Heart left ventricle (tissue), 16 donors: Measurements from ENCODE around the gene TBC1D1. TPM values are rescaled to one million over a fixed set of nuclear protein-coding genes. Genes with fewer than 3 reads are reported as not detected.

Experiments used
- ATAC-seq, 4 donors: fragments of 200-7000 bp; cut with Tn5 transposase; one replicate each; pipeline ENCODE4 v1.9.1; 2020 to 2022; ENCODE audit warnings: moderate library complexity in 4 of 4, mild to moderate bottlenecking in 3 of 4, moderate number of reproducible peaks in 1 of 4
- DNase-seq, 5 donors: peaks; one replicate each; pipeline ENCODE4 v3.0.0-alpha.2; 2020
- H3K27ac ChIP-seq, 12 donors: fragments of 200-600 bp; sonication (generic) in 4 of 12; one replicate each; pipeline versions ENCODE4 v1.5.0 to v1.8.0; 2016 to 2022; ENCODE audit warnings: mild to moderate bottlenecking in 2 of 12
- H3K27me3 ChIP-seq, 9 donors: fragments of 200-600 bp; sonication (generic) in 2 of 9; one replicate each; pipeline versions ENCODE4 v1.5.1 to v1.8.0; 2016 to 2022; ENCODE audit warnings: mild to moderate bottlenecking in 3 of 9
- H3K36me3 ChIP-seq, 9 donors: fragments of 200-600 bp; sonication (generic) in 2 of 9; one replicate each; pipeline versions ENCODE4 v1.5.0 to v1.8.0; 2018 to 2022; ENCODE audit warnings: mild to moderate bottlenecking in 2 of 9
- H3K4me1 ChIP-seq, 12 donors: fragments of 200-600 bp; sonication (generic) in 4 of 12; one replicate each; pipeline versions ENCODE4 v1.5.0 to v1.8.0; 2016 to 2022; ENCODE audit warnings: mild to moderate bottlenecking in 3 of 12
- H3K4me3 ChIP-seq, 12 donors: fragments of 200-600 bp; sonication (generic) in 4 of 12; one replicate each; pipeline versions ENCODE4 v1.5.0 to v1.8.0; 2017 to 2022; ENCODE audit warnings: mild to moderate bottlenecking in 9 of 12, moderate library complexity in 4 of 12
- H3K9me3 ChIP-seq, 12 donors: fragments of 200-600 bp; sonication (generic) in 4 of 12; one replicate each; pipeline versions ENCODE4 v1.5.0 to v1.8.0; 2016 to 2022; ENCODE audit warnings: mild to moderate bottlenecking in 1 of 12
- CTCF ChIP-seq, 12 donors: fragments of 200-600 bp; sonication (generic) in 4 of 12; IDR thresholded peaks; one replicate each; pipeline versions ENCODE4 v1.5.0 to v1.8.0; 2018 to 2022; ENCODE audit warnings: antibody characterized with exemption in 12 of 12, mild to moderate bottlenecking in 5 of 12
- POLR2A ChIP-seq, 2 donors: fragments of 450-650 bp; IDR thresholded peaks; one replicate each; pipeline ENCODE4 v1.6.1; 2017; ENCODE audit warnings: antibody characterized with exemption in 2 of 2, mild to moderate bottlenecking in 2 of 2, moderate library complexity in 2 of 2
- whole genome bisulfite sequencing, 4 donors: extraction: QIAGEN DNeasy Blood & Tissue Kit in 2 of 4; methylation state at CpG; one replicate each; pipeline versions ENCODE4 v1.1.5 to v1.1.7; 2013 to 2018; 5-methylcytosine and 5-hydroxymethylcytosine counted together
- intact Hi-C, 10 donors: fragments of 100-400 bp; cut with DNase I; formaldehyde crosslinking; loops; one replicate each; pipeline versions ENCODE4 v1.11.1 to v1.14.2; 2022
- polyA plus RNA-seq, 2 donors: library from polyadenylated mRNA; stranded (reverse); fragments of 200-250 nt; gene quantifications; one replicate each; pipeline ENCODE4 v1.2.3, GENCODE V29; 2013
- total RNA-seq, 9 donors: library from RNA; depleted of rRNA in 2 of 9; stranded (reverse); fragments of >200 nt in 2 of 9; fragmentation: NEBNext Ultra II Directional in 3 of 9; extraction: Animal tissue kit (Norgen Biotek cat#: 25700) in 3 of 9; gene quantifications; one replicate each; pipeline versions ENCODE4 v1.1.0 to v1.2.4, GENCODE V29; 2016 to 2023
- donor health status: ischemic (EF 13 %, LVEDD 7.1; RV severe dilation, severe dysfunction).
- donor health status: healthy with polysubstance abuse.
- donor health status: DM: no; HTN: yes; CAD: no.
- donor health status: DM: no; HTN: no; CAD: no.
- donor health status: ischemic (EF 25% LVEDD 6.9; RV normal size, moderate dysfunction).
- donor health status: ischemic (EF 25% LVEDD 5.7; RV mildly dilated, moderate dysfunction).
- donor health status: healthy.
- donor health status: DM: yes; HTN: yes; CAD: no.
- donor health status: ischemic (EF 35%, LVEDD 5.7; RV mildly dilated, moderate dysfunction).
- donor health status: nonischemic (EF 11% LVEDD 7.7; RV severe dilation, severe dysfunction).
- donor health status: DM: yes; HTN: yes; CAD: no.
- donor health status: PGD.
- donor health status: ischemic (EF 29% LVEDD 5.4; RV normal size, mild dysfunction).
- donor health status: nonischemic (EF 23%, LVEDD 6.1; RV moderate dilation, normal function).

TBC1D1 gene
- total and polyA plus RNA-seq, 11 donors = 81.7 to 269 (median 140) TPM

GRCh38 chr4:38099908-38100407 is 209.1 kb downstream of the TBC1D1 start:
- Histone ChIP-seq H3K4me1 (peaks cover 0 to 18% (median 0%) of the 10 kb centered on the region in 12 donors), H3K27ac (peak overlapping the region in 5 of 12 donors; percentile 14 to 50 (median 32)), H3K27me3 (no peaks in the 10 kb centered on the region), H3K4me3 (no peak overlapping the region), H3K9me3 (no peaks in the 10 kb centered on the region), H3K36me3 (peaks cover 0 to 81% (median 66%) of the 10 kb centered on the region in 9 donors)
- WGBS, 4 donors = 83 to 88% (median 85%) methylated on average over 3 of the region's 3 CpGs
- ATAC-seq (peak in 2 of 4 donors; percentile 7 to 50), DNase-seq (no peak)
- TF ChIP-seq POLR2A (IDR thresholded peaks at IDR 0.05) = no peak
- TF ChIP-seq CTCF (IDR thresholded peaks at IDR 0.05) = no peak
- intact Hi-C loops = no loop called here

GRCh38 chr4:38100474-38101255 is 209.8 kb downstream of the TBC1D1 start:
- no peaks in the 10 kb centered on the region for H3K27me3 ChIP-seq
- intact Hi-C loops = no loop called here
- H3K4me1 ChIP-seq = peaks cover 0 to 18% (median 0%) of the 10 kb centered on the region in 12 donors
- no peak for TF ChIP-seq CTCF (IDR thresholded peaks at IDR 0.05)
- TF ChIP-seq POLR2A (IDR thresholded peaks at IDR 0.05) = no peak
- WGBS, 4 donors = 90 to 96% (median 95%) methylated on average over 5 of the region's 5 CpGs
- peaks cover 0 to 86% (median 70%) of the 10 kb centered on the region in 9 donors for H3K36me3 ChIP-seq
- H3K4me3 ChIP-seq = no peak overlapping the region
- peak overlapping the region in 4 of 12 donors; percentile 19 to 50 (median 36) for H3K27ac ChIP-seq
- no peaks in the 10 kb centered on the region for H3K9me3 ChIP-seq
- ATAC-seq (no peak), DNase-seq (no peak)

- intact Hi-C loops = no loop called here
- H3K27ac ChIP-seq = no peak overlapping the region
- no peaks in the 10 kb centered on the region for H3K9me3 ChIP-seq
- ATAC-seq = no peak
- H3K4me3 ChIP-seq = no peak overlapping the region
- TF ChIP-seq POLR2A (IDR thresholded peaks at IDR 0.05) (no peak), CTCF (IDR thresholded peaks at IDR 0.05) (no peak)
- H3K36me3 ChIP-seq = peaks cover 0 to 84% (median 62%) of the 10 kb centered on the region in 9 donors
- WGBS, 4 donors = 73 to 84% (median 76%) methylated on average over 4 of the region's 4 CpGs
- DNase-seq = no peak
- no peaks in the 10 kb centered on the region for H3K27me3 ChIP-seq
- peaks cover 0 to 26% (median 0%) of the 10 kb centered on the region in 12 donors for H3K4me1 ChIP-seq
Measured at GRCh38 chr4:38101563-38101962, 210.7 kb downstream of the TBC1D1 start.

GRCh38 chr4:38102957-38103588 is 212.2 kb downstream of the TBC1D1 start:
- TF ChIP-seq CTCF (IDR thresholded peaks at IDR 0.05) (no peak), POLR2A (IDR thresholded peaks at IDR 0.05) (no peak)
- H3K36me3 ChIP-seq = peaks cover 0 to 92% (median 55%) of the 10 kb centered on the region in 9 donors
- H3K4me1 ChIP-seq = peaks cover 0 to 38% (median 0%) of the 10 kb centered on the region in 12 donors
- H3K4me3 ChIP-seq = no peak overlapping the region
- no peak for ATAC-seq
- no peaks in the 10 kb centered on the region for H3K9me3 ChIP-seq
- no peak for DNase-seq
- 88 to 91% (median 90%) methylated on average over 7 of the region's 7 CpGs for WGBS, 4 donors
- no peak overlapping the region for H3K27ac ChIP-seq
- no peaks in the 10 kb centered on the region for H3K27me3 ChIP-seq
- intact Hi-C loops = no loop called here
